ENCODE measurements around the gene SLAMF7. TPM values are rescaled to one million over a fixed set of nuclear protein-coding genes. Genes with fewer than 3 reads are reported as not detected.

SLAMF7 gene
- total and polyA plus RNA-seq, 2 of the 8 experiments (the other 6 are each of a cell fraction or from before 2014, with no cell fraction given), result not detected

GRCh38 chr1:160720356-160721085, 18.5 kb upstream of the SLAMF7 start:
- no peak overlapping the region for H2BK120ac ChIP-seq (replicated peaks; ENCODE audit: low read depth, low read length)
- H4K5ac ChIP-seq (ENCODE audit: insufficient read length, low read depth, low read length), result no peak overlapping the region
- H3K56ac ChIP-seq (replicated peaks; ENCODE audit: insufficient read length, low read depth, low read length), result no peak overlapping the region
- H4K91ac ChIP-seq (replicated peaks; ENCODE audit: insufficient read length, low read length), result no peak overlapping the region
- no peaks in the 10 kb centered on the region; a peak in 1 of 4 replicates for H3K9me3 ChIP-seq (ENCODE audit: insufficient read depth in 2 of 2, low read depth in 1 of 2, low read length in 1 of 2)
- H2AK5ac ChIP-seq (ENCODE audit: low read depth, low read length), result no peak overlapping the region
- H3K4ac ChIP-seq (replicated peaks; ENCODE audit: insufficient read length, low read depth, low read length), result no peak overlapping the region
- DNase-seq (ENCODE audit: low read depth in 1 of 2, low spot score in 2 of 2) (no peak), FAIRE-seq (no peak)
- H3K79me1 ChIP-seq (ENCODE audit: low read depth, low read length), result no peaks in the 10 kb centered on the region
- no peaks in the 10 kb centered on the region for H4K20me1 ChIP-seq (replicated peaks in 1 of 2; ENCODE audit: control insufficient read depth in 1 of 2, insufficient read depth in 2 of 2, low read length in 2 of 2)
- no peak overlapping the region for H3K23ac ChIP-seq (ENCODE audit: insufficient read length)
- H3K27ac ChIP-seq (ENCODE audit: low read depth, low read length), result no peak overlapping the region
- H3K27me3 ChIP-seq (replicated peaks in 1 of 4; ENCODE audit: control insufficient read depth in 3 of 4, extremely low read depth in 1 of 4, insufficient read depth in 3 of 4, low read length in 3 of 4), result no peaks in the 10 kb centered on the region
- no peaks in the 10 kb centered on the region; a peak in 1 of 8 replicates for H3K36me3 ChIP-seq (ENCODE audit: control insufficient read depth in 2 of 4, insufficient read depth in 4 of 4, low read length in 3 of 4)
- H2BK12ac ChIP-seq (ENCODE audit: low read depth, low read length), result no peak overlapping the region
- no peak overlapping the region for H2BK20ac ChIP-seq (ENCODE audit: low read length)
- POLR2A ChIA-PET (ENCODE audit: partially characterized antibody), result no interaction called here
- CTCF ChIA-PET (ENCODE audit: partially characterized antibody), result interaction anchor here (0.8 to 2.2 kb wide), 7 partner anchors 13 to 231 kb away, joined by 3 to 5 read pairs (median 4); no protein-coding TSS in a partner anchor
- WGBS, 2 experiments (ENCODE audit: extremely low coverage in 1 of 2, insufficient coverage in 1 of 2, insufficient read length in 1 of 2, insufficient replicate concordance in 2 of 2, low coverage in 1 of 2, low lambda C conversion rate in 2 of 2, missing lambda C conversion rate in 1 of 2), result 88% methylated on average over 3 of the region's 3 CpGs; no CpG with 5 or more reads in 1 of the 2 experiments
- H3K14ac ChIP-seq (ENCODE audit: insufficient read length), result no peak overlapping the region
- no peak for TF ChIP-seq SRF (IDR thresholded peaks at IDR 0.05; ENCODE audit: low read depth, low read length)
- TF ChIP-seq GABPA (IDR thresholded peaks at IDR 0.05; ENCODE audit: borderline replicate concordance, insufficient read depth, low read length), result no peak
- TF ChIP-seq TAF7 (optimal IDR thresholded peaks at IDR 0.05; ENCODE audit: borderline replicate concordance, low read depth, low read length), result no peak
- no peak for TF ChIP-seq GTF2F1 (IDR thresholded peaks at IDR 0.05; ENCODE audit: borderline replicate concordance, low read depth, low read length)
- TF ChIP-seq RBBP5 (IDR thresholded peaks at IDR 0.05; ENCODE audit: borderline replicate concordance, low read depth, low read length), result no peak
- TF ChIP-seq SP2 (IDR thresholded peaks at IDR 0.05; ENCODE audit: low read length), result no peak
- no peak for TF ChIP-seq MAFK (IDR thresholded peaks at IDR 0.05; ENCODE audit: low read depth, low read length)
- no peak for TF ChIP-seq CBX8 (IDR thresholded peaks at IDR 0.05; ENCODE audit: borderline replicate concordance, low read depth, low read length)
- TF ChIP-seq TEAD4 (IDR thresholded peaks at IDR 0.05; ENCODE audit: low read depth, low read length), result no peak
- no peak for TF ChIP-seq EGR1 (IDR thresholded peaks at IDR 0.05; ENCODE audit: borderline replicate concordance, low read depth, low read length)
- TF ChIP-seq RFX5 (IDR thresholded peaks at IDR 0.05; ENCODE audit: borderline replicate concordance, low read depth, low read length), result no peak
- no peak for TF ChIP-seq FOSL1 (IDR thresholded peaks at IDR 0.05; ENCODE audit: insufficient read depth, low read depth, low read length)
- H3K4me2 ChIP-seq (ENCODE audit: insufficient read depth in 1 of 2, low read depth in 2 of 2, low read length in 2 of 2), result no peak overlapping the region
- H2BK15ac ChIP-seq (ENCODE audit: low read length), result no peak overlapping the region
- no peak overlapping the region for H2BK5ac ChIP-seq (ENCODE audit: low read depth, low read length)
- H3K4me1 ChIP-seq (replicated peaks in 1 of 4; ENCODE audit: control insufficient read depth in 3 of 4, insufficient read depth in 4 of 4, low read length in 3 of 4), result peaks cover 0 to 4% (median 0%) of the 10 kb centered on the region in 4 experiments; a peak in 1 of 7 replicates
- no peak overlapping the region for H3K18ac ChIP-seq (ENCODE audit: extremely low read depth, low read length)
- no peak overlapping the region for H3K4me3 ChIP-seq (ENCODE audit: extremely low read depth in 1 of 4, insufficient read depth in 2 of 4, low read depth in 3 of 4, low read length in 4 of 4)
- no peak overlapping the region for H3K9ac ChIP-seq (replicated peaks in 1 of 4; ENCODE audit: extremely low read depth in 1 of 4, low read depth in 3 of 4, low read length in 3 of 4)
- no peaks in the 10 kb centered on the region for H3K79me2 ChIP-seq (ENCODE audit: control insufficient read depth in 1 of 2, insufficient read depth in 2 of 2, low read length in 2 of 2)
- no peaks in the 10 kb centered on the region for H3K23me2 ChIP-seq (ENCODE audit: low read depth, low read length)
- H4K8ac ChIP-seq (ENCODE audit: extremely low read depth, insufficient read depth, low read length), result no peak overlapping the region
- H2AFZ ChIP-seq (ENCODE audit: low read length), result no peak overlapping the region

All from H1 (cell line).